Measurements from ENCODE around the gene PDGFRB. TPM values are rescaled to one million over a fixed set of nuclear protein-coding genes. Genes with fewer than 3 reads are reported as not detected.

The PDGFRB gene
- total RNA-seq, 1 experiment from 2014 or later = 1.8 TPM

GRCh38 chr5:150162142-150162513 lies 6.5 kb upstream of the PDGFRB start:
- no peak overlapping the region for H3K27ac ChIP-seq (ENCODE audit: low read length)
- ATAC-seq (no peak; the same call in 1 of the 2 replicates), DNase-seq (ENCODE audit: low read depth, low spot score) (no peak)
- CTCF ChIA-PET = interaction anchor here (0.5 kb wide), 1 partner anchor 59 kb away, joined by 7 read pairs; no protein-coding TSS in a partner anchor
- no peaks in the 10 kb centered on the region for H3K36me3 ChIP-seq (ENCODE audit: control insufficient read depth, insufficient read depth, low read length)
- H3K4me1 ChIP-seq (ENCODE audit: control insufficient read depth, insufficient read depth, low read length) = no peaks in the 10 kb centered on the region
- BruUV-seq (replicated peaks) = no TSS peak
- in situ Hi-C loops (cut with HindIII; ENCODE audit: low pct_unique_long_range_greater_than_20kb, low sequenced_read_pairs) = no loop called here
- no peaks in the 10 kb centered on the region for H3K27me3 ChIP-seq (ENCODE audit: control insufficient read depth, insufficient read depth, low read length)
- POLR2A ChIA-PET = no interaction called here
- H3K4me3 ChIP-seq (ENCODE audit: low read depth in 2 of 2, low read length in 2 of 2) = no peak overlapping the region
- intact Hi-C loops (cut with micrococcal nuclease; ENCODE audit: unreplicated experiment) = no loop called here
- H3K9me3 ChIP-seq (ENCODE audit: control insufficient read depth, insufficient read depth, low read depth, low read length) = no peaks in the 10 kb centered on the region
- TF ChIP-seq POLR2AphosphoS5 (IDR thresholded peaks at IDR 0.05; ENCODE audit: low read depth, low read length) (no peak), CTCF (IDR thresholded peaks at IDR 0.05) (no peak), TCF7L2 (IDR thresholded peaks at IDR 0.05; ENCODE audit: low read depth, low read length) (no peak), REST (IDR thresholded peaks at IDR 0.05; ENCODE audit: insufficient read depth in 1 of 2, low read depth in 2 of 2, low read length in 1 of 2) (no peak), SIN3A (IDR thresholded peaks at IDR 0.05; ENCODE audit: borderline replicate concordance, insufficient read depth, low read depth, low read length) (no peak)

GRCh38 chr5:150161242-150162141 lies 5.8 kb upstream of the PDGFRB start:
- no peaks in the 10 kb centered on the region for H3K4me1 ChIP-seq (ENCODE audit: control insufficient read depth, insufficient read depth, low read length)
- in situ Hi-C loops (cut with HindIII; ENCODE audit: low pct_unique_long_range_greater_than_20kb, low sequenced_read_pairs) (no loop called here), intact Hi-C loops (cut with micrococcal nuclease; ENCODE audit: unreplicated experiment) (loop anchor here (1.0 to 2.0 kb wide), 3 partner anchors 57 to 275 kb away; no protein-coding TSS in a partner anchor)
- peak; percentile 92 for ATAC-seq
- no peaks in the 10 kb centered on the region for H3K36me3 ChIP-seq (ENCODE audit: control insufficient read depth, insufficient read depth, low read length)
- DNase-seq (ENCODE audit: low read depth, low spot score) = peak; percentile 64
- H3K27me3 ChIP-seq (ENCODE audit: control insufficient read depth, insufficient read depth, low read length) = no peaks in the 10 kb centered on the region
- H3K9me3 ChIP-seq (ENCODE audit: control insufficient read depth, insufficient read depth, low read depth, low read length) = no peaks in the 10 kb centered on the region
- BruUV-seq (replicated peaks) = no TSS peak
- ChIA-PET POLR2A (no interaction called here), CTCF (interaction anchor here (0.5 kb wide), 1 partner anchor 60 kb away, joined by 7 read pairs; no protein-coding TSS in a partner anchor)
- peak overlapping the region in 1 of 2 experiments; percentile 27; a peak in 2 of 4 replicates for H3K4me3 ChIP-seq (ENCODE audit: low read depth in 2 of 2, low read length in 2 of 2)
- TF ChIP-seq POLR2AphosphoS5 (IDR thresholded peaks at IDR 0.05; ENCODE audit: low read depth, low read length) (no peak), CTCF (IDR thresholded peaks at IDR 0.05) (peak; percentile 98)
- H3K27ac ChIP-seq (ENCODE audit: low read length) = no peak overlapping the region
